ENCODE measurements around the gene UPK3BL2. TPM values are rescaled to one million over a fixed set of nuclear protein-coding genes. Genes with fewer than 3 reads are reported as not detected.
"Not testable (repeated sequence)": the region's sequence is repeated elsewhere in the genome, so short reads cannot be mapped to it uniquely, and the experiment has no call there.

UPK3BL2 gene
- total RNA-seq, 4 donors from 2014 or later, result 8.6 to 158 (median 16.9) TPM

GRCh38 chr7:102507410-102508088, 35.9 kb downstream of the UPK3BL2 start:
- H3K4me3 ChIP-seq; intact Hi-C loops (cut with DNase I); H3K27me3 ChIP-seq; H3K4me1 ChIP-seq; H3K36me3 ChIP-seq; H3K9me3 ChIP-seq; DNase-seq; H3K27ac ChIP-seq: not testable (repeated sequence)
- 100% methylated on average over 1 of the region's 8 CpGs; no CpG with 5 or more reads in 1 of the 2 donors for WGBS, 2 donors

GRCh38 chr7:102505298-102506185, 38.0 kb downstream of the UPK3BL2 start:
- 30% methylated on average over 2 of the region's 24 CpGs; no CpG with 5 or more reads in 1 of the 2 donors for WGBS, 2 donors
- H3K36me3 ChIP-seq, result not testable (repeated sequence)

GRCh38 chr7:102503141-102503540, 40.4 kb downstream of the UPK3BL2 start:
- H3K4me3 ChIP-seq; H3K9me3 ChIP-seq; DNase-seq; H3K4me1 ChIP-seq; H3K36me3 ChIP-seq; H3K27me3 ChIP-seq; intact Hi-C loops (cut with DNase I); H3K27ac ChIP-seq: not testable (repeated sequence)
- WGBS, 2 donors, result no CpG with 5 or more reads among the region's 12 CpGs

More at GRCh38 chr7:102505298-102506185, 38.0 kb downstream of the UPK3BL2 start:
- H3K4me3 ChIP-seq; DNase-seq; H3K9me3 ChIP-seq; H3K27ac ChIP-seq; intact Hi-C loops (cut with DNase I); H3K27me3 ChIP-seq; H3K4me1 ChIP-seq: not testable (repeated sequence)

GRCh38 chr7:102498321-102498720, 45.2 kb downstream of the UPK3BL2 start:
- no CpG with 5 or more reads among the region's 16 CpGs for WGBS, 2 donors
- H3K27ac ChIP-seq; intact Hi-C loops (cut with DNase I); H3K27me3 ChIP-seq; H3K4me1 ChIP-seq; H3K4me3 ChIP-seq; H3K9me3 ChIP-seq; DNase-seq; H3K36me3 ChIP-seq: not testable (repeated sequence)

GRCh38 chr7:102497308-102497707, 46.2 kb downstream of the UPK3BL2 start:
- DNase-seq; H3K4me1 ChIP-seq; H3K27me3 ChIP-seq; H3K9me3 ChIP-seq; H3K4me3 ChIP-seq; intact Hi-C loops (cut with DNase I); H3K36me3 ChIP-seq; H3K27ac ChIP-seq: not testable (repeated sequence)
- WGBS, 2 donors, result no CpG with 5 or more reads among the region's 5 CpGs

- WGBS, 2 donors, result 87 to 92% methylated on average over 3 to 4 of the region's 10 CpGs
- intact Hi-C loops (cut with DNase I); H3K4me1 ChIP-seq; H3K9me3 ChIP-seq; DNase-seq; H3K36me3 ChIP-seq; H3K27me3 ChIP-seq; H3K27ac ChIP-seq; H3K4me3 ChIP-seq: not testable (repeated sequence)
Observed at GRCh38 chr7:102496861-102497260, 46.6 kb downstream of the UPK3BL2 start.

- H3K4me1 ChIP-seq; DNase-seq; H3K27ac ChIP-seq; H3K27me3 ChIP-seq; H3K4me3 ChIP-seq; intact Hi-C loops (cut with DNase I); H3K36me3 ChIP-seq; H3K9me3 ChIP-seq: not testable (repeated sequence)
- no CpG with 5 or more reads among the region's 67 CpGs for whole genome bisulfite sequencing, 2 donors
Observed at GRCh38 chr7:102494473-102495149, 48.9 kb downstream of the UPK3BL2 start.

- H3K27me3 ChIP-seq; intact Hi-C loops (cut with DNase I); H3K4me1 ChIP-seq; H3K36me3 ChIP-seq; H3K9me3 ChIP-seq; H3K27ac ChIP-seq; DNase-seq: not testable (repeated sequence)
- H3K4me3 ChIP-seq, result peak overlapping the region in 1 of 4 donors; percentile 21
- no CpG with 5 or more reads among the region's 15 CpGs for WGBS, 2 donors
Observed at GRCh38 chr7:102494026-102494425, 49.5 kb downstream of the UPK3BL2 start.

- DNase-seq; intact Hi-C loops (cut with DNase I): not testable (repeated sequence)
- no CpG with 5 or more reads among the region's 33 CpGs for WGBS, 2 donors
Observed at GRCh38 chr7:102493220-102493935, 50.1 kb downstream of the UPK3BL2 start.

GRCh38 chr7:102490529-102491075, 52.9 kb downstream of the UPK3BL2 start:
- H3K4me1 ChIP-seq; H3K27me3 ChIP-seq; H3K27ac ChIP-seq; DNase-seq; H3K36me3 ChIP-seq; H3K4me3 ChIP-seq; intact Hi-C loops (cut with DNase I); H3K9me3 ChIP-seq: not testable (repeated sequence)
- 90 to 100% methylated on average over 1 to 3 of the region's 12 CpGs for whole genome bisulfite sequencing, 2 donors

More at GRCh38 chr7:102493220-102493935, 50.1 kb downstream of the UPK3BL2 start:
- not testable (repeated sequence) for H3K36me3 ChIP-seq, H3K4me1 ChIP-seq, H3K9me3 ChIP-seq, H3K4me3 ChIP-seq, H3K27me3 ChIP-seq, H3K27ac ChIP-seq
